Measurements from ENCODE around the gene TTC36.

TTC36 gene

DNA sequence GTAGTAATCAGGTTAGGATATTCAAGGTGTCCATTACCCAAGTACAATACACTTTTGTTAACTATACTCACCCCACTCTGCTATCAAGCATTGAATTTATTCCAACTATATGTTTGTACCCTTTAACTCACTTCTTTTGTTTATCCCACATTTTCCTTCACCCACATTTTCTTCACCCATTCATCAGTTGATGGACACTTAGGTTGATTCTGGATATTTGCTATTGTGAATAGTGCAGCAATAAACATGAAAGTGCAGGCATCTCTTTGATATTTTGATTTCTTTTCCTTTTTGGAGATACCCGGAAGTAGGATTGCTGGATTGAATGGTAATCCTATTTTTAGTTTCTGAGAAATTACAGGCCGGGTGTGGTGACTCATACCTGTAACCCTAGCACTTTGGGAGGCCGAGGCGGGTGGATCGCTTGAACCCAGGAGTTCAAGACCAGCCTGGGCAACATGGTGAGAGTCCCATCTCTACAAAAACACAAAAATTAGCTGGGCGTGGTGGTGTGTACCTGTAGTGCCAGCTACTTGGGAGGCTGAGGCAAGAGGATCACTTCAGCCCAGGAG lies 10.2 kb downstream of the TTC36 start:
- ChIA-PET CTCF (interaction anchor here (1.3 kb wide), 1 partner anchor 10 kb away, joined by 3 read pairs; the partner anchor contains the start of gene TTC36), POLR2A (interaction anchor here (0.5 kb wide), 1 partner anchor 12 kb away, joined by 3 read pairs; no protein-coding TSS in a partner anchor)
- Histone ChIP-seq H3K9me3 (ENCODE audit: control extremely low read depth in 1 of 5, control insufficient read depth in 4 of 5, insufficient read depth in 2 of 5, low read depth in 1 of 5, low read length in 4 of 5) (no peaks in the 10 kb centered on the region), H3K4me1 (ENCODE audit: control extremely low read depth in 1 of 4, control insufficient read depth in 4 of 4, insufficient read depth in 4 of 4, low read length in 3 of 4) (no peaks in the 10 kb centered on the region), H3K4me3 (ENCODE audit: control insufficient read depth in 1 of 7, extremely low read depth in 1 of 7, insufficient read depth in 4 of 7, low read depth in 2 of 7, low read length in 6 of 7) (no peak overlapping the region), H3K36me3 (ENCODE audit: control insufficient read depth in 4 of 4, insufficient read depth in 4 of 4, low read length in 3 of 4) (peaks cover 0 to 32% (median 4%) of the 10 kb centered on the region in 4 experiments), H3K27me3 (replicated peaks in 2 of 5; ENCODE audit: control insufficient read depth in 4 of 5, insufficient read depth in 5 of 5, low read length in 4 of 5) (no peaks in the 10 kb centered on the region), H3K27ac (ENCODE audit: insufficient read depth in 1 of 2, low read depth in 1 of 2, low read length in 2 of 2, poor library complexity in 1 of 2, severe bottlenecking in 2 of 2) (no peak overlapping the region)
- DNase-seq = no peak
- WGBS (ENCODE audit: insufficient coverage) = 95% methylated on average over 5 of the region's 6 CpGs

DNA sequence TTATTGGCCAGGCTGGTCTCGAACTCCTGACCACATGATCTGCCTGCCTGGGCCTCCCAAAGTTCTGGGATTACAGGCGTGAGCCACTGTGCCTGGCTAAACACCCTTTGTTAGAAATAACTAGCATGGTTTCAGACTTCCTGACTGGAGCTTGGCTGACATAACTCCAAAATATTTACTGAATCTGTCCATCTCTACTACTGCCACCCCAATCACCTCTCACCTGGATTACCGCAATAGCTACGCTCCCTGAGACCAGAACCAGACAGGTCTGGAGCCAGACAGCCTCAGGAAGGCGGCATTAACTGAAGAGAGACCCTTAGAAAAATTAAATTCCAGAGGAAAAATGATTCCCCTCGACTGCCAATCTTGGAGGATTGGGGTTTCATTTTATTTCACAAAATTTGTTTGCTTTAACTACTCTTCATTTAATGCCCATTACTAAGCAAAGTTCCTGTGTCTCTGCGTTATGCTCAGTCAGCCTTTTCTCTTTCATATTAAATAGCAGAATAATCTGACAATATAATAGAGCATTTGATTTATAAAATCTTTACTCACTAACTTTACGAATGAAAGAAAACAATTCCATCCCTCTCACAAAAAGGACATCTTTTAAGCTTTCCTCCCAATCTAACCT lies 16.9 kb downstream of the TTC36 start:
- H3K4me3 ChIP-seq (ENCODE audit: control insufficient read depth in 1 of 7, extremely low read depth in 1 of 7, insufficient read depth in 4 of 7, low read depth in 2 of 7, low read length in 6 of 7) = no peak overlapping the region
- CTCF ChIA-PET = interaction anchor here (0.6 to 1.1 kb wide), 3 partner anchors 14 to 244 kb away, joined by 3 read pairs; no protein-coding TSS in a partner anchor
- no peaks in the 10 kb centered on the region for H3K9me3 ChIP-seq (ENCODE audit: control extremely low read depth in 1 of 5, control insufficient read depth in 4 of 5, insufficient read depth in 2 of 5, low read depth in 1 of 5, low read length in 4 of 5)
- 73% methylated on average over 2 of the region's 8 CpGs for WGBS (ENCODE audit: insufficient coverage)
- H3K27ac ChIP-seq (ENCODE audit: insufficient read depth in 1 of 2, low read depth in 1 of 2, low read length in 2 of 2, poor library complexity in 1 of 2, severe bottlenecking in 2 of 2) = no peak overlapping the region
- H3K4me1 ChIP-seq (ENCODE audit: control extremely low read depth in 1 of 4, control insufficient read depth in 4 of 4, insufficient read depth in 4 of 4, low read length in 3 of 4) = no peaks in the 10 kb centered on the region
- peaks cover 6 to 36% (median 12%) of the 10 kb centered on the region in 4 experiments for H3K36me3 ChIP-seq (ENCODE audit: control insufficient read depth in 4 of 4, insufficient read depth in 4 of 4, low read length in 3 of 4)
- no peak for DNase-seq
- POLR2A ChIA-PET = interaction anchor here (0.5 to 1.4 kb wide), 2 partner anchors 9 to 472 kb away, joined by 3 to 4 read pairs; no protein-coding TSS in a partner anchor
- H3K27me3 ChIP-seq (replicated peaks in 2 of 5; ENCODE audit: control insufficient read depth in 4 of 5, insufficient read depth in 5 of 5, low read length in 4 of 5) = no peaks in the 10 kb centered on the region

DNA sequence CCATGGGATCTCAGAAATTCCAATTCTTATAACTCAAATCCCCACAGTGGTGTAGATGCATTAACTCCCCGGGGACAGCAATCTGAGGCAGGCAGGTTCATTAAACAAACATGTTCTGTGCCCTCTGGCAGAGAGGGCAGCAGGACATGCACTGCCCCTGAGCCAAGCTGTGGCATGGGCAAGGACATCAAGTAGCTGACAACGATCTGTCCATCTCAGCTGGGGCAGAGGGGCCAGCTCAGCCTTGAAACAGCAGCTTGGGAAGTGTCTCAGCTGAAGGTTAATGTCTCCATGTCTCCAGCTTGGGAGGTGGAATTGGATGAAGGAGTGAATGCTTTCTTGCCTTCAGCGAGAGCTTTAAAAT lies 17.4 kb downstream of the TTC36 start:
- Histone ChIP-seq H3K9me3 (ENCODE audit: control extremely low read depth in 1 of 5, control insufficient read depth in 4 of 5, insufficient read depth in 2 of 5, low read depth in 1 of 5, low read length in 4 of 5) (no peaks in the 10 kb centered on the region), H3K4me3 (ENCODE audit: control insufficient read depth in 1 of 7, extremely low read depth in 1 of 7, insufficient read depth in 4 of 7, low read depth in 2 of 7, low read length in 6 of 7) (no peak overlapping the region), H3K36me3 (ENCODE audit: control insufficient read depth in 4 of 4, insufficient read depth in 4 of 4, low read length in 3 of 4) (peaks cover 6 to 36% (median 12%) of the 10 kb centered on the region in 4 experiments), H3K27me3 (replicated peaks in 2 of 5; ENCODE audit: control insufficient read depth in 4 of 5, insufficient read depth in 5 of 5, low read length in 4 of 5) (no peaks in the 10 kb centered on the region), H3K27ac (ENCODE audit: insufficient read depth in 1 of 2, low read depth in 1 of 2, low read length in 2 of 2, poor library complexity in 1 of 2, severe bottlenecking in 2 of 2) (no peak overlapping the region), H3K4me1 (ENCODE audit: control extremely low read depth in 1 of 4, control insufficient read depth in 4 of 4, insufficient read depth in 4 of 4, low read length in 3 of 4) (no peaks in the 10 kb centered on the region)
- whole genome bisulfite sequencing (ENCODE audit: insufficient coverage) = 100% methylated on average over 1 of the region's 3 CpGs
- CTCF ChIA-PET = no interaction called here
- POLR2A ChIA-PET = interaction anchor here (0.5 kb wide), 1 partner anchor 472 kb away, joined by 3 read pairs; no protein-coding TSS in a partner anchor
- DNase-seq = no peak

DNA sequence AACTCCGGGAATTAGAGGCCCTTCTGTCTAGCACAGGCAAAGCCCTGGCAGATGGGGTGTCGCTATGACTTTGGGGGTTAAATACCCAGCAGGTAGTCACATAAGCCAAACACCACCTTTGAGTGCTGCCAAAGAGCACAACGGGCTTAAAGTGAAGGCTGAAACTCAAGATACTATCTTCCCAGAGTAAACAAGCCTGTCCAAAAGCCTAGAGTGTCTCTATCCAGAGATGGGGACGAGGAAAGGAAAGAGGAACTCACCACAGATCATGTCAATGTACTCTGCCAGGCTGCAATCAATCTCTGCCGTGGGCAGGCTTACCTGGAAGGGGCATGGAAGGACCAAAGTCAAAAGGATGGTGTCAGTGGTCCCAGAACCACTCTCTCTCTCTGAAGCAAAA lies 18.3 kb downstream of the TTC36 start:
- DNase-seq = no peak
- Histone ChIP-seq H3K4me3 (ENCODE audit: control insufficient read depth in 1 of 7, extremely low read depth in 1 of 7, insufficient read depth in 4 of 7, low read depth in 2 of 7, low read length in 6 of 7) (no peak overlapping the region), H3K27me3 (replicated peaks in 2 of 5; ENCODE audit: control insufficient read depth in 4 of 5, insufficient read depth in 5 of 5, low read length in 4 of 5) (no peaks in the 10 kb centered on the region), H3K9me3 (ENCODE audit: control extremely low read depth in 1 of 5, control insufficient read depth in 4 of 5, insufficient read depth in 2 of 5, low read depth in 1 of 5, low read length in 4 of 5) (no peaks in the 10 kb centered on the region), H3K27ac (ENCODE audit: insufficient read depth in 1 of 2, low read depth in 1 of 2, low read length in 2 of 2, poor library complexity in 1 of 2, severe bottlenecking in 2 of 2) (no peak overlapping the region), H3K4me1 (ENCODE audit: control extremely low read depth in 1 of 4, control insufficient read depth in 4 of 4, insufficient read depth in 4 of 4, low read length in 3 of 4) (no peaks in the 10 kb centered on the region), H3K36me3 (ENCODE audit: control insufficient read depth in 4 of 4, insufficient read depth in 4 of 4, low read length in 3 of 4) (peaks cover 6 to 35% (median 12%) of the 10 kb centered on the region in 4 experiments)
- ChIA-PET POLR2A (no interaction called here), CTCF (no interaction called here)
- WGBS (ENCODE audit: insufficient coverage) = 98% methylated on average over 4 of the region's 5 CpGs

DNA sequence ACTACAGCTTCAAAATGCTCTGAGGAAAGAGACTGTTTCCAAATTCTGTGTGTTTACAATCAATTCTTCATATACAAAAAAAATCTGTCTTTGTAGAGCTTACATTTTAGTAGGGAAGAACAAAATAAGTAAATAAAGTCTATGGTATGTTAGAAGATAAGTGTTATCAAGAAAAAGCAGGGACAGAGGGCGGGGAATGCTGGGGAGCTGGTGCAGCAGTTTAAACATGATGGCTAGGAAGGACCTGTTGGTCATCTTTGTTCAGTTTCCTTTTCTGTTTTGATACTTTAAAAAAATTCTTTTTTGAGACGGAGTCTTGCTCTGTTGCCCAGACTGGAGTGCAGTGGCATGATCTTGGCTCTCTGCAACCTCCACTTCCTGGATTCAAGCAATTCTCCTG lies 19.9 kb downstream of the TTC36 start:
- ChIA-PET POLR2A (no interaction called here), CTCF (no interaction called here)
- DNase-seq = no peak

DNA sequence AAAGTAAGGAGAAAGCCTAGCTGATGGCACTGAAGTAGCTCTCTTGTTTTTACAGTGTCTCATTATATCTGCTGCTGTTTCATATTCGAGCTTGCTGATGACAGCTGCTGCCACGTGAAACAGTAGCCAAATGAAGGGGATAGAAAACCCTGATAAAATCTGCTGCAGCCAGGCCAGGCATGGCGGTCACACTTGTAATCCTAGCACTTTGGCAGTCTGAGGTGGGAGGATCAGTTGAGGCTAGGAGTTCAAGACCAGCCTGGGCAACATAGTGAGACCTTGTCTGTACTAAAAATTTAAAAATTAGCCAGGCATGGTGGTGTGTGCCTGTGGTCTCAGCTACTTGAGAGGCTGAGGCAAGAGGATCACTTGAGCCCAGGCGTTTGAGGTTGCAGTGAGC lies 25.1 kb downstream of the TTC36 start:
- Histone ChIP-seq H3K4me3 (ENCODE audit: control insufficient read depth in 1 of 7, extremely low read depth in 1 of 7, insufficient read depth in 4 of 7, low read depth in 2 of 7, low read length in 6 of 7) (no peak overlapping the region), H3K9me3 (ENCODE audit: control extremely low read depth in 1 of 5, control insufficient read depth in 4 of 5, insufficient read depth in 2 of 5, low read depth in 1 of 5, low read length in 4 of 5) (no peaks in the 10 kb centered on the region), H3K4me1 (ENCODE audit: control extremely low read depth in 1 of 4, control insufficient read depth in 4 of 4, insufficient read depth in 4 of 4, low read length in 3 of 4) (no peaks in the 10 kb centered on the region), H3K36me3 (ENCODE audit: control insufficient read depth in 4 of 4, insufficient read depth in 4 of 4, low read length in 3 of 4) (peaks cover 5 to 50% (median 19%) of the 10 kb centered on the region in 4 experiments), H3K27ac (ENCODE audit: insufficient read depth in 1 of 2, low read depth in 1 of 2, low read length in 2 of 2, poor library complexity in 1 of 2, severe bottlenecking in 2 of 2) (no peak overlapping the region), H3K27me3 (replicated peaks in 2 of 5; ENCODE audit: control insufficient read depth in 4 of 5, insufficient read depth in 5 of 5, low read length in 4 of 5) (no peaks in the 10 kb centered on the region)
- no peak for DNase-seq
- CTCF ChIA-PET = interaction anchor here (1.0 kb wide), 1 partner anchor 16 kb away, joined by 3 read pairs; no protein-coding TSS in a partner anchor
- POLR2A ChIA-PET = no interaction called here
- WGBS (ENCODE audit: insufficient coverage) = 98% methylated on average over 4 of the region's 4 CpGs

More for the DNA sequence above, 19.9 kb downstream of the TTC36 start:
- no peak overlapping the region for H3K4me3 ChIP-seq (ENCODE audit: control insufficient read depth in 1 of 7, extremely low read depth in 1 of 7, insufficient read depth in 4 of 7, low read depth in 2 of 7, low read length in 6 of 7)
- no peaks in the 10 kb centered on the region for H3K9me3 ChIP-seq (ENCODE audit: control extremely low read depth in 1 of 5, control insufficient read depth in 4 of 5, insufficient read depth in 2 of 5, low read depth in 1 of 5, low read length in 4 of 5)
- H3K4me1 ChIP-seq (ENCODE audit: control extremely low read depth in 1 of 4, control insufficient read depth in 4 of 4, insufficient read depth in 4 of 4, low read length in 3 of 4) = no peaks in the 10 kb centered on the region
- H3K27me3 ChIP-seq (replicated peaks in 2 of 5; ENCODE audit: control insufficient read depth in 4 of 5, insufficient read depth in 5 of 5, low read length in 4 of 5) = no peaks in the 10 kb centered on the region
- peaks cover 6 to 40% (median 17%) of the 10 kb centered on the region in 4 experiments for H3K36me3 ChIP-seq (ENCODE audit: control insufficient read depth in 4 of 4, insufficient read depth in 4 of 4, low read length in 3 of 4)
- WGBS (ENCODE audit: insufficient coverage) = 100% methylated on average over 2 of the region's 2 CpGs
- peak overlapping the region in 1 of 2 experiments; percentile 54 for H3K27ac ChIP-seq (ENCODE audit: insufficient read depth in 1 of 2, low read depth in 1 of 2, low read length in 2 of 2, poor library complexity in 1 of 2, severe bottlenecking in 2 of 2)

DNA sequence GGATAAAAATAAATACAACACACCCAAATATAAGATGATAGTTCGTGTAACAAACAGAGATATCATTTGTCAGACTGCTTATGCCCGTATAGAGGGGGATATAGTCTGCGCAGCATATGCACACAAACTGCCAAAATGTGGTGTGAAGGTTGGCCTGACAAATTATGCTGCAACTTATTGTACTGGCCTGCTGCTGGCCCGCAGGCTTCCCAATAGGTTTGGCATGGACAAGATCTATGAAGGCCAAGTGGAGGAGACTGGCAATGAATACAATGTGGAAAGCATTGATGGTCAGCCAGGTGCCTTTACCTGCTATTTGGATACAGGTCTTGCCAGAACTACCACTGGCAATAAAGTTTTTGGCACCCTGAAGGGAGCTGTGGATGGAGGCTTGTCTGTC lies 33.5 kb downstream of the TTC36 start:
- Histone ChIP-seq H3K36me3 (ENCODE audit: control insufficient read depth in 4 of 4, insufficient read depth in 4 of 4, low read length in 3 of 4) (peaks cover 3 to 27% (median 8%) of the 10 kb centered on the region in 4 experiments), H3K4me1 (ENCODE audit: control extremely low read depth in 1 of 4, control insufficient read depth in 4 of 4, insufficient read depth in 4 of 4, low read length in 3 of 4) (peaks cover 3 to 7% (median 6%) of the 10 kb centered on the region in 4 experiments), H3K4me3 (ENCODE audit: control insufficient read depth in 1 of 7, extremely low read depth in 1 of 7, insufficient read depth in 4 of 7, low read depth in 2 of 7, low read length in 6 of 7) (no peak overlapping the region), H3K9me3 (ENCODE audit: control extremely low read depth in 1 of 5, control insufficient read depth in 4 of 5, insufficient read depth in 2 of 5, low read depth in 1 of 5, low read length in 4 of 5) (no peaks in the 10 kb centered on the region), H3K27me3 (replicated peaks in 2 of 5; ENCODE audit: control insufficient read depth in 4 of 5, insufficient read depth in 5 of 5, low read length in 4 of 5) (no peaks in the 10 kb centered on the region), H3K27ac (ENCODE audit: insufficient read depth in 1 of 2, low read depth in 1 of 2, low read length in 2 of 2, poor library complexity in 1 of 2, severe bottlenecking in 2 of 2) (no peak overlapping the region)
- ChIA-PET POLR2A (no interaction called here), CTCF (interaction anchor here (0.6 kb wide), 1 partner anchor 213 kb away, joined by 3 read pairs; no protein-coding TSS in a partner anchor)
- DNase-seq = no peak
- WGBS (ENCODE audit: insufficient coverage) = 97% methylated on average over 3 of the region's 4 CpGs

Data from common myeloid progenitor, CD34-positive (primary cell).